MM.1S (cell line): ENCODE results near the gene PRRX2.
A peak's percentile ranks its signal among the peaks of the same experiment; 100 is the strongest.

ENCODE experiments used
- DNase-seq: peaks from one replicate; pipeline ENCODE4 v3.0.0-alpha.2; 2015
- H2AFZ ChIP-seq: fragments of 300-600 bp; sonication (generic); 2 replicates; pipeline ENCODE4 v1.6.0; 2016; ENCODE audit warnings: antibody characterized with exemption, low read length
- H3F3A ChIP-seq: fragments of 300-600 bp; sonication (generic); 2 replicates; pipeline ENCODE4 v1.6.1; 2016; ENCODE audit warnings: mild to moderate bottlenecking, antibody characterized with exemption, low read length, moderate library complexity, mixed read lengths; ENCODE audit not compliant: insufficient read depth
- H3K27ac ChIP-seq: fragments of 300-600 bp; sonication (generic); 2 replicates; pipeline ENCODE4 v1.5.1; 2016; ENCODE audit warnings: mild to moderate bottlenecking, low read length
- H3K27me3 ChIP-seq: fragments of 300-600 bp; sonication (generic); replicated peaks from 2 replicates; pipeline ENCODE4 v1.6.0; 2016; ENCODE audit warnings: low read length; ENCODE audit not compliant: insufficient read depth
- H3K36me3 ChIP-seq: fragments of 300-600 bp; sonication (generic); replicated peaks from 2 replicates; pipeline ENCODE4 v1.6.1; 2016; ENCODE audit warnings: mild to moderate bottlenecking, low read length, mixed read lengths; ENCODE audit not compliant: insufficient read depth
- H3K4me1 ChIP-seq: fragments of 300-600 bp; sonication (generic); 2 replicates; pipeline ENCODE4 v1.6.1; 2016; ENCODE audit warnings: low read length, mixed read lengths
- H3K4me2 ChIP-seq: fragments of 300-600 bp; sonication (generic); 2 replicates; pipeline ENCODE4 v1.6.0; 2016; ENCODE audit warnings: low read depth, low read length
- H3K4me3 ChIP-seq: fragments of 300-600 bp; sonication (generic); 2 replicates; pipeline ENCODE4 v1.5.1; 2016; ENCODE audit warnings: low read length, mixed read lengths
- H3K79me2 ChIP-seq: fragments of 300-600 bp; sonication (generic); 2 replicates; pipeline ENCODE4 v1.6.1; 2016; ENCODE audit warnings: mixed run types, low read length, mixed read lengths
- H3K9ac ChIP-seq: fragments of 300-600 bp; sonication (generic); 2 replicates; pipeline ENCODE4 v1.6.1; 2016; ENCODE audit warnings: low read length, mixed read lengths
- H3K9me2 ChIP-seq: fragments of 300-600 bp; sonication (generic); replicated peaks from 2 replicates; pipeline ENCODE4 v1.6.1; 2016; ENCODE audit warnings: mild to moderate bottlenecking, low read length, mixed read lengths; ENCODE audit not compliant: insufficient read depth
- H3K9me3 ChIP-seq: fragments of 300-600 bp; sonication (generic); replicated peaks from 2 replicates; pipeline ENCODE4 v1.6.1; 2016; ENCODE audit warnings: mild to moderate bottlenecking, low read length, mixed read lengths; ENCODE audit not compliant: insufficient read depth
- H4K20me1 ChIP-seq: fragments of 300-600 bp; sonication (generic); 2 replicates; pipeline ENCODE4 v1.6.1; 2016; ENCODE audit warnings: mild to moderate bottlenecking, low read length, moderate library complexity, mixed read lengths; ENCODE audit not compliant: insufficient read depth
- EZH2 ChIP-seq: fragments of 300-600 bp; sonication (generic); optimal IDR thresholded peaks from 2 replicates; pipeline ENCODE3; 2017; ENCODE audit warnings: low read depth, mild to moderate bottlenecking, antibody characterized with exemption, low read length, mixed read lengths
- EZH2phosphoT487 ChIP-seq: fragments of 300-600 bp; sonication (generic); IDR thresholded peaks from 2 replicates; pipeline ENCODE4 v1.6.1; 2018; ENCODE audit warnings: antibody characterized with exemption, low read length
- TF ChIP-seq, protein P1 (sequence below): fragments of 300-600 bp; sonication (generic); IDR thresholded peaks from 2 replicates; pipeline ENCODE4 v1.5.1; 2016; ENCODE audit warnings: antibody characterized with exemption, low read length, mixed read lengths

The PRRX2 gene

DNA sequence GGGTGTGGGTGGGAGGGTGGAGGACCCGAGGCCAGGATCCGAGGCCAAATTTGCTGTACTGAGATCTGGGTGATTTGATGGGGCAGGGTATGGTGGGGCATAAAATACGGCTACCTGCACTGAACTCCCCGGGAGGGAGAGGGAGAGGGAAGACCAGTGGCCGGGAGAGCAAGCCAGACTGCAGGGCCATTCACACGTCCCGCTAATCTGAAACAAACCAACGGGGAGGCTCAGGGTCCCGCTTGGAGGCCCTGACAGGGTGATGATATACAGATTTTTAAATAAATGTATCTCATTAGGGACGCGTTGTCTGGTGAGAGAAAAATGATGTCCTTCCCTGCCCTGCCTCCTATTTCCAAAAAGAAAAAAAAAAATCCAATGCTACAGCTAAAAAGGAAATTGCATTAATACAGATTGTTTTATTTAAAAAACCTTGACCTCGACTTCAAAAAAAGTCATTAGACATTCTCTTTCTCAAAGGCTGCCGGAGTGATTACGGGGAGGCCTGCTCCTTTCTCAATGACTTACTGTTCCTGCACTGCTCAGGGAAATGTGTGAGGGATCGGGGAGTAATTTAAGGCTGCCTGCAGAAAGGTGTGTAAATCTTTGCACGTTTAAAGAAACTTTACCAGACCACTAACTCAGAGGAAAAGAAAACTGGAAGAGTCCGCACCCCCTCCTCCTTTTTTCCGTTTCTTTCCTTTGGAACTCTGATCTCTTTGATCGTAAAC is 11.5 kb upstream of the PRRX2 start:
- Histone ChIP-seq H3K4me1 (0 out of 2 replicates have a peak, but pooled peaks cover 6% of the 10 kb centered on the region), H4K20me1 (no peaks in the 10 kb centered on the region), H2AFZ (no peak overlapping the region), H3K4me3 (no peak overlapping the region), H3K27me3 (peaks cover 95% of the 10 kb centered on the region), H3K27ac (no peak overlapping the region), H3F3A (no peaks in the 10 kb centered on the region), H3K9me3 (no peaks in the 10 kb centered on the region), H3K36me3 (no peaks in the 10 kb centered on the region), H3K9ac (no peak overlapping the region), H3K4me2 (no peak overlapping the region), H3K79me2 (no peaks in the 10 kb centered on the region), H3K9me2 (no peaks in the 10 kb centered on the region)
- no peak for DNase-seq
- TF ChIP-seq EZH2 (peak; percentile 8), EZH2phosphoT487 (no peak)

DNA sequence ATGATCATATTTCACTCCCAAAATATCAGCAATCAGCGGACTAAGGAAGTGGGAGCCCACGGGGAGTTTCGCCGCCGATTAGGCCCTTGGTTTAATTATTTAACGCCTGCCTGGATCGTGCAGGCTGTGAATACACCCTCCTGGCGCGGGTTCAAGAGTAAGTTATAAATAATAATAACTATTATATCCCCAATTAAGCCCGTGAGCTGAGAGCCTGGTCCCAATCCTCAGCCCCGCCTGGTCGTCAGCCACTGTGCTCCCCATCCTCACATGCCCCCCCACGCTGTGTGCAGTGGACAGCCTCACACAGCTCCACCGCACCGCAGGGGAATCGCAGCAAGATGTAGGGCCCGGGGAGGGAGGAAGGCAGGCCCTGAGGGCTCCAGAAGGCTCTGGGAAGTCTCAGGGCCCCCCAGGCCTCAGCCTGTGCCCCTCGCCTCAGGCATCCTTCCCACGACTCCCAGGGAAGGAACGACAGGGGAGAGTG is 10.8 kb upstream of the PRRX2 start:
- Histone ChIP-seq H3K4me3 (no peak overlapping the region), H2AFZ (no peak overlapping the region), H3K36me3 (no peaks in the 10 kb centered on the region), H3K27ac (no peak overlapping the region), H3K9me2 (no peaks in the 10 kb centered on the region), H3F3A (no peaks in the 10 kb centered on the region), H3K27me3 (peaks cover 94% of the 10 kb centered on the region), H3K4me1 (0 out of 2 replicates have a peak, but pooled peaks cover 6% of the 10 kb centered on the region), H3K4me2 (no peak overlapping the region), H3K9me3 (no peaks in the 10 kb centered on the region), H3K79me2 (no peaks in the 10 kb centered on the region), H4K20me1 (no peaks in the 10 kb centered on the region), H3K9ac (no peak overlapping the region)
- no peak for DNase-seq
- TF ChIP-seq, protein P1, sequence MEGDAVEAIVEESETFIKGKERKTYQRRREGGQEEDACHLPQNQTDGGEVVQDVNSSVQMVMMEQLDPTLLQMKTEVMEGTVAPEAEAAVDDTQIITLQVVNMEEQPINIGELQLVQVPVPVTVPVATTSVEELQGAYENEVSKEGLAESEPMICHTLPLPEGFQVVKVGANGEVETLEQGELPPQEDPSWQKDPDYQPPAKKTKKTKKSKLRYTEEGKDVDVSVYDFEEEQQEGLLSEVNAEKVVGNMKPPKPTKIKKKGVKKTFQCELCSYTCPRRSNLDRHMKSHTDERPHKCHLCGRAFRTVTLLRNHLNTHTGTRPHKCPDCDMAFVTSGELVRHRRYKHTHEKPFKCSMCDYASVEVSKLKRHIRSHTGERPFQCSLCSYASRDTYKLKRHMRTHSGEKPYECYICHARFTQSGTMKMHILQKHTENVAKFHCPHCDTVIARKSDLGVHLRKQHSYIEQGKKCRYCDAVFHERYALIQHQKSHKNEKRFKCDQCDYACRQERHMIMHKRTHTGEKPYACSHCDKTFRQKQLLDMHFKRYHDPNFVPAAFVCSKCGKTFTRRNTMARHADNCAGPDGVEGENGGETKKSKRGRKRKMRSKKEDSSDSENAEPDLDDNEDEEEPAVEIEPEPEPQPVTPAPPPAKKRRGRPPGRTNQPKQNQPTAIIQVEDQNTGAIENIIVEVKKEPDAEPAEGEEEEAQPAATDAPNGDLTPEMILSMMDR: no peak
- TF ChIP-seq EZH2 (no peak), EZH2phosphoT487 (no peak)

DNA sequence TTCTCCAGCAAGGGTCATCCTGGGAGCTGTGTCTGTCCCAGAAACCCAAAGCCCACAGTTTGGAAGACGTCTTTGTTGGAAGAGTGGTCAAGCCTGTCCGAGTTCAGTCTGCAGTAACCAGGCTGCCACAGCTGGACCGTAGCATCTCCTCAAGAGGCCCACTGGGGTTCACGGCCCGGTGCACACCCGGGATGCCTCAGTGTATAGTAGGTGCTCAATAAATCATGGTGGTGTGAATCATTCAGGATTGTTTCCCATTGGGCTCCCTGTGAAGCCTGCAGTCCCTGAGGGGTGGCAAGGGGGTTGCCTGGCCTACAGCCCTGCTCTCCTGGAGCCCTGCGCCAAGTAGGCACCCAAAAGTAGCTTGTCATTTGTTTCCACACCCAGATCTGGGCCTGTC is 10.3 kb upstream of the PRRX2 start:
- no peaks in the 10 kb centered on the region for H4K20me1 ChIP-seq
- DNase-seq: no peak
- TF ChIP-seq EZH2phosphoT487: no peak
- no peak for TF ChIP-seq EZH2
- TF ChIP-seq, protein P1: no peak
- no peak overlapping the region for H2AFZ ChIP-seq
- no peaks in the 10 kb centered on the region for H3K79me2 ChIP-seq
- H3K9ac ChIP-seq: no peak overlapping the region
- H3K4me1 ChIP-seq: 0 out of 2 replicates have a peak, but pooled peaks cover 6% of the 10 kb centered on the region
- no peaks in the 10 kb centered on the region for H3K36me3 ChIP-seq
- H3K27me3 ChIP-seq: peaks cover 91% of the 10 kb centered on the region
- no peak overlapping the region for H3K4me2 ChIP-seq
- H3K27ac ChIP-seq: no peak overlapping the region
- H3K4me3 ChIP-seq: no peak overlapping the region
- H3F3A ChIP-seq: no peaks in the 10 kb centered on the region
- H3K9me2 ChIP-seq: no peaks in the 10 kb centered on the region
- no peaks in the 10 kb centered on the region for H3K9me3 ChIP-seq

DNA sequence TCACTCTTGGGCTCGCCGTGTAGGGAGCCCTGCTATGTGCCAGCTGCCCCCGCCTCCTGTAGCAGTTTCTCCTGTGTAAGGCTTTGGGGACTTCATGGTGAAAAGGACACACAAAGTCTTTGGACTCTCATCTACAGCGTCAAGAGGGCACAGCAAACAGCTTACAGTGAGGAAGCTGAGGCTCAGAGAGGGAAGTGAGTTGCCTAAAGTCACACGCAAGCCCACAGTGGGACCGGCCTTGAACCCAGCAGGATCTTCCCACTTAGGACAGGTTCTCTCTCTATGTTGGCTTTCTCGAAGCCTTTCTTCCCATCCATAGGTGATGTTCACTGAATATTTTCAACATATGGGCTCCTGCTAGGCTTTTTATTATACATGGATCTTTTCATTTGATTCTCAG is 9.8 kb upstream of the PRRX2 start:
- DNase-seq: no peak
- no peak for TF ChIP-seq EZH2phosphoT487
- TF ChIP-seq, protein P1: no peak
- no peak for TF ChIP-seq EZH2
- Histone ChIP-seq H3K4me1 (0 out of 2 replicates have a peak, but pooled peaks cover 6% of the 10 kb centered on the region), H3K4me3 (no peak overlapping the region), H3K4me2 (no peak overlapping the region), H3K36me3 (no peaks in the 10 kb centered on the region), H4K20me1 (no peaks in the 10 kb centered on the region), H3K27me3 (peaks cover 91% of the 10 kb centered on the region), H2AFZ (no peak overlapping the region), H3K79me2 (no peaks in the 10 kb centered on the region), H3F3A (no peaks in the 10 kb centered on the region), H3K9ac (no peak overlapping the region), H3K9me3 (no peaks in the 10 kb centered on the region), H3K27ac (no peak overlapping the region), H3K9me2 (no peaks in the 10 kb centered on the region)
